Calu3 (cell line): ENCODE results near the gene VEZF1. TPM values are rescaled to one million over a fixed set of nuclear protein-coding genes. Genes with fewer than 3 reads are reported as not detected.

ENCODE experiments used
- BruUV-seq: library from RNA; stranded (reverse); fragments of 400-500 nt; replicated peaks from 2 replicates; lab custom pipeline; 2021; lab: Mats Ljungman, UMichigan
- CTCF ChIA-PET: fragments of 300-600 bp; sonication (Branson Sonifier 250); formaldehyde crosslinking; loops from one replicate; lab custom pipeline; 2022; ENCODE audit warnings: antibody characterized with exemption; lab: Charles Lee
- DNase-seq: peaks from one replicate; pipeline ENCODE4 v3.0.0; 2022
- H3K27ac Mint-ChIP-seq: one replicate; pipeline ENCODE4 v1.8.0; 2022; ENCODE audit warnings: mixed read lengths; ENCODE audit not compliant: unreplicated experiment
- H3K27me3 Mint-ChIP-seq: one replicate; pipeline ENCODE4 v1.8.0; 2022; ENCODE audit warnings: mixed read lengths; ENCODE audit not compliant: unreplicated experiment
- H3K36me3 Mint-ChIP-seq: one replicate; pipeline ENCODE4 v1.8.0; 2022; ENCODE audit warnings: mild to moderate bottlenecking, moderate library complexity, mixed read lengths; ENCODE audit not compliant: insufficient read depth, unreplicated experiment
- H3K4me1 Mint-ChIP-seq: one replicate; pipeline ENCODE4 v1.8.0; 2022; ENCODE audit warnings: mild to moderate bottlenecking, low read depth, mixed read lengths; ENCODE audit not compliant: unreplicated experiment
- H3K4me3 Mint-ChIP-seq: one replicate; pipeline ENCODE4 v1.8.0; 2022; ENCODE audit warnings: mild to moderate bottlenecking, low read depth, moderate library complexity, mixed read lengths; ENCODE audit not compliant: unreplicated experiment
- H3K9me3 Mint-ChIP-seq: one replicate; pipeline ENCODE4 v1.8.0; 2022; ENCODE audit warnings: low read depth, mixed read lengths; ENCODE audit not compliant: unreplicated experiment
- intact Hi-C: fragments of 100-400 bp; cut with micrococcal nuclease; formaldehyde crosslinking; loops from one replicate; pipeline ENCODE4 v1.10.0; 2022; ENCODE audit not compliant: unreplicated experiment
- total RNA-seq: library from RNA; stranded (reverse); gene quantifications from 2 replicates; pipeline ENCODE4 v1.2.3, GENCODE V29; 2022
- TF ChIP-seq, protein P1 (sequence below): fragments of 200-600 bp; IDR thresholded peaks from one replicate; pipeline ENCODE4 v1.8.0; 2022; ENCODE audit warnings: antibody characterized with exemption; ENCODE audit not compliant: unreplicated experiment

VEZF1 gene
- total RNA-seq, 1 experiment from 2014 or later = 40.4 TPM

DNA sequence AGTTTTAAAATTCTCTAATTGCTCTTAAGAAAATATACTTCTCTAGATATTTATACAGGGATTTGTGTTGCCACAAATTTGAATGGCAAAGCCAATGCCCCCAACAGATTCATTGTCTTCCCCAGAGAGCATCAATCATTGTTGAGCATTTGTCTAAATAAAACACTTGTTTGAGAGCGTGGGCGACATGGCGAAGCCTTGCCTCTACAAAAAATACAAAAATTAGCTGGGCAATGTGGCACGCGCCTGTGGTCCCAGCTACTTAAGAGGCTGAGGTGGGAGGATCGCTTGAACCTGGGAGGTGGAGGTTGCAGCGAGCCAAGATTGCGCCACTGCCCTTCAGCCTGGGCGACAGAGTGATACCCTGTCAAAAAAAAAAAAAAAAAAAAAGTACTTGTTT is 32.3 kb upstream of the VEZF1 start:
- Mint-ChIP-seq H3K27me3 (peaks cover 3% of the 10 kb centered on the region), H3K9me3 (no peaks in the 10 kb centered on the region), H3K27ac (no peak overlapping the region), H3K4me1 (no peaks in the 10 kb centered on the region), H3K36me3 (peaks cover 5% of the 10 kb centered on the region), H3K4me3 (no peak overlapping the region)
- BruUV-seq = no TSS peak
- TF ChIP-seq, protein P1, sequence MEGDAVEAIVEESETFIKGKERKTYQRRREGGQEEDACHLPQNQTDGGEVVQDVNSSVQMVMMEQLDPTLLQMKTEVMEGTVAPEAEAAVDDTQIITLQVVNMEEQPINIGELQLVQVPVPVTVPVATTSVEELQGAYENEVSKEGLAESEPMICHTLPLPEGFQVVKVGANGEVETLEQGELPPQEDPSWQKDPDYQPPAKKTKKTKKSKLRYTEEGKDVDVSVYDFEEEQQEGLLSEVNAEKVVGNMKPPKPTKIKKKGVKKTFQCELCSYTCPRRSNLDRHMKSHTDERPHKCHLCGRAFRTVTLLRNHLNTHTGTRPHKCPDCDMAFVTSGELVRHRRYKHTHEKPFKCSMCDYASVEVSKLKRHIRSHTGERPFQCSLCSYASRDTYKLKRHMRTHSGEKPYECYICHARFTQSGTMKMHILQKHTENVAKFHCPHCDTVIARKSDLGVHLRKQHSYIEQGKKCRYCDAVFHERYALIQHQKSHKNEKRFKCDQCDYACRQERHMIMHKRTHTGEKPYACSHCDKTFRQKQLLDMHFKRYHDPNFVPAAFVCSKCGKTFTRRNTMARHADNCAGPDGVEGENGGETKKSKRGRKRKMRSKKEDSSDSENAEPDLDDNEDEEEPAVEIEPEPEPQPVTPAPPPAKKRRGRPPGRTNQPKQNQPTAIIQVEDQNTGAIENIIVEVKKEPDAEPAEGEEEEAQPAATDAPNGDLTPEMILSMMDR = no peak
- intact Hi-C loops = no loop called here
- CTCF ChIA-PET = no interaction called here
- DNase-seq = no peak

DNA sequence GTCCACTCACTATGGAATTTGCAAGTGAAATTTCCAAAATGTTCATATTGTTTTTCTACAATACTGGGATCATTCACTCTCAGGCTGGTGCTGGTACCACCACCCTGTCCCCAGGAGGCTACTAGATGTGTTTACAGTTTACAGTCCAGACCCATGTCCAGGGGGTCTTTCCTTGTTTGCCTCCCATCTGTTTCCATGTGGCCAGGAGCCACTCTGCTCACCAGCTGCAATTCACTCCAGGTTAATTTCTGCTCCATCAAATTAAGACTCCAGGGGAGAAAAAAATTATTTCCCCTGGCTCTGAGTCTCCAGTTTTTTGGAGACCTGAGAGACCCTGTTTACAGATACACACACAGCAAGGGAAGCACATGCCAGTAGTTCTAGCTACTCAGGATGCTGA is 31.5 kb upstream of the VEZF1 start:
- CTCF ChIA-PET = interaction anchor here (0.8 kb wide), 1 partner anchor 65 kb away, joined by 3 read pairs; no protein-coding TSS in a partner anchor
- no TSS peak for BruUV-seq
- peaks cover 5% of the 10 kb centered on the region for H3K36me3 Mint-ChIP-seq
- no peaks in the 10 kb centered on the region for H3K4me1 Mint-ChIP-seq
- no peak overlapping the region for H3K4me3 Mint-ChIP-seq
- H3K27ac Mint-ChIP-seq = no peak overlapping the region
- no peaks in the 10 kb centered on the region for H3K27me3 Mint-ChIP-seq
- TF ChIP-seq, protein P1 = no peak
- intact Hi-C loops = no loop called here
- no peak for DNase-seq
- no peaks in the 10 kb centered on the region for H3K9me3 Mint-ChIP-seq

DNA sequence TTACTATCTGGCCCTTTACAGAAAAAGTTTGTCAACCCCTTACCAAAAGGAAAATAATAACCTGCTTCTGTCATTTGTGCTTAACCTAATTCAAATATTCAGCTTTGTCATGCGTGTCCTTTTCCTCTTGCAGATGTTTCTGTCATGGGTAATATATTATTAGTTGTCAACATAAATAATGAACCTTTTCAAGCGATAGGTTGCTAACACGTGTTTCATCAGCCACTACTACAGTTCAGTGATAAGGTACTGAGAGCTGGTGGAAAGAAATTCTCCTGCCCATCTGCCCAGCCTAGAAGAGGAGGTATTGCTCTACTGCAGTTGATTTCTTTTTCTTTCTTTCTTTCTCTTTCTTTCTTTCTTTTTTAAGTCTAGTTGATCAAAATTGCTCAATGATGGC is 31.0 kb upstream of the VEZF1 start:
- TF ChIP-seq, protein P1 = no peak
- BruUV-seq = no TSS peak
- H3K4me3 Mint-ChIP-seq = no peak overlapping the region
- H3K36me3 Mint-ChIP-seq = peaks cover 5% of the 10 kb centered on the region
- no peaks in the 10 kb centered on the region for H3K27me3 Mint-ChIP-seq
- no peaks in the 10 kb centered on the region for H3K4me1 Mint-ChIP-seq
- intact Hi-C loops = no loop called here
- no peak for DNase-seq
- CTCF ChIA-PET = interaction anchor here (0.8 kb wide), 1 partner anchor 64 kb away, joined by 3 read pairs; no protein-coding TSS in a partner anchor
- H3K9me3 Mint-ChIP-seq = no peaks in the 10 kb centered on the region
- H3K27ac Mint-ChIP-seq = no peak overlapping the region

DNA sequence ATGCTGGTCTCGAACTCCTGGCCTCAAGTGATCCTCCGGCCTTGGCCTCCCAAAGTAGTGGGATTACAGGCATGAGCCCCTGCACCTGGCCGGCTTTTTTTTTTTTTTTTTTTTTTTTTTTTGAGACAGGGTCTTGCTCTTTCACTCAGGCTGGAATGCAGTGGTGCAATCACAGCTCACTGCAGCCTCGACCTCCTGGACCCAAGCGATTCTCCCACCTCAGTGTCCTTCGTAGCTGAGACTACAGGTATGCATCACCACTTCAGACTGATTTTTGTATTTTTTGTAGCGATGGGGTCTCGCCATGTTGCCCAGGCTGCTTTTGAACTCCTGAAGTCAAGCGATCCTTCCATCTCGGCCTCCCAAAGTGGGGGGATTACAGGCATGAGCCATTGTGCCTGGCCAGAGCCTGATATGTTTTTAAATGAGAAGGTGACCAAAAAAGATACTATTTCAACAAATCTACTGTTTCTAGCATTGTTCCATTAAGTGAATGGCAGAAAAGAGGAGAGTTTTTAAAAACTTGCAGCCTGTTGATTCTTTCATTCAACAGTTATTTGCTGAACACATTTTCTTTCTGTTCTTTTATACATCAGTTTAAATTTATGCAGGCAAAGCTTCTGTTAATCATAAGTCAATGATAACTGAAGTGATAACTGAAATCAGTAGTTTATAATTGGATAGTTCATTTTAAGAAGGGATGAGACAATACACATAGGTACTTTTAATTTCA is 22.2 kb upstream of the VEZF1 start:
- peaks cover 31% of the 10 kb centered on the region for H3K36me3 Mint-ChIP-seq
- DNase-seq = no peak
- H3K4me1 Mint-ChIP-seq = peaks cover 5% of the 10 kb centered on the region
- H3K4me3 Mint-ChIP-seq = no peak overlapping the region
- intact Hi-C loops = no loop called here
- BruUV-seq = no TSS peak
- peaks cover 13% of the 10 kb centered on the region for H3K27me3 Mint-ChIP-seq
- TF ChIP-seq, protein P1 = no peak
- no peaks in the 10 kb centered on the region for H3K9me3 Mint-ChIP-seq
- no peak overlapping the region for H3K27ac Mint-ChIP-seq
- CTCF ChIA-PET = no interaction called here
